HG02870 (cell line): ENCODE results near the gene SELENOS.

Source experiments
- ATAC-seq: cut with Tn5 transposase; IDR thresholded peaks from one replicate; pipeline ENCODE4 v1.9.1; 2021; ENCODE audit warnings: mild to moderate bottlenecking, moderate library complexity; ENCODE audit not compliant: unreplicated experiment

The SELENOS gene

DNA sequence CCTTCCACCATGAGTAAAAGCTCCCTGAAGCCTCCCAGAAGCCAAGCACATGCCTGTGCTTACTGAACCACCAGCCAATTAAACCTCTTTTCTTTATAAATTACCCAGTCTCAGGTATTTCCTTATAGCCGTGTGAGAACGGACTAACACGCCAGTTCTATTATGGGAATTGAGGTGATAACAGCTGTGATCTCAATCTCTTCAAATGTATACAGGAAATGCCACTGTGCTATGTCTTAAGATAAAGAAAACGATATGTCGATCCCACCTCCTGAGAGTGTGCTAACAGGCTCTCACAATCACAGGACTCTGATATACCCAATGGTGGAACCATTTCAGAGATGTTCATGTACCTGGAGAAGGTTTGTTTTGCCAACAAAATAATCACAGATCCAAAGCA is 51.6 kb downstream of the SELENOS start:
- ATAC-seq: no peak
